ENCODE results near the gene ACTA1. TPM values are rescaled to one million over a fixed set of nuclear protein-coding genes. Genes with fewer than 3 reads are reported as not detected.
"Not testable (repeated sequence)": the region's sequence is repeated elsewhere in the genome, so short reads cannot be mapped to it uniquely, and the experiment has no call there.

The ACTA1 gene
- not detected in 2 replicates for total RNA-seq

DNA sequence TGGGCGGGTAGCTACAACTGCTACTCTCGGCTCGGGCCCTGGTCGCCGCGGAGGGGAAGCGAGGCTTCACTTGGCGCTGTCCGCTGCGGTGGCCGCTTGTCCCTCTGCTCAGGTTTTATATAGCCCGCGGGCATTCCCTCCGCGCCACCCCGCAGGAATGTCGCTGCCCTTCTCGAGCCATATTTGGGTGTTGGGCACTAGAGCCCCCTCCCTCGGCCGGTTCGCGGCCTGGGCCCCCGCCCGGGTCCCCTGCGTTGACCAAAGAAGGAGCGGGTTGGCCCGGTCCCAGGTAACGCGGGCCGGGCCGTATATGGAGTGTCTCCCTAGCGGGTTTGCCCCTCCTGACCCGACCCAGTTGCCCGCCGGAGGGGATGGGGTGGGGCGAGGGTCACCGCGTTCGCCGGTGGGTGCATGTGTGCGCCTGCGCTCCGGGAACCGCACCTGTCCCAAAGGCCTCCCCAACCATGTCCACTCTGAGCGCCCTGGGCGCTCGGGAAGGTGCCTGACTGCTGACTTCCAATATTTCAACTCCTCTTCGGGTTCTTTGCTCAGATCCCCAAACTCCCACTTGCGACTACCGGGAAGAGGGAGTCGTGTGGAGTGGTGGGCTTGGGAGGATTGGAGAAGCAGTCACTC, at the start of gene ACTA1:
ACTA1 (minus strand) TSS at position 90 of the 636 bp plus-strand sequence. CDS start 979 bp downstream, outside the sequence.
- DNase-seq (ENCODE audit: low read depth, low spot score), result no peak

DNA sequence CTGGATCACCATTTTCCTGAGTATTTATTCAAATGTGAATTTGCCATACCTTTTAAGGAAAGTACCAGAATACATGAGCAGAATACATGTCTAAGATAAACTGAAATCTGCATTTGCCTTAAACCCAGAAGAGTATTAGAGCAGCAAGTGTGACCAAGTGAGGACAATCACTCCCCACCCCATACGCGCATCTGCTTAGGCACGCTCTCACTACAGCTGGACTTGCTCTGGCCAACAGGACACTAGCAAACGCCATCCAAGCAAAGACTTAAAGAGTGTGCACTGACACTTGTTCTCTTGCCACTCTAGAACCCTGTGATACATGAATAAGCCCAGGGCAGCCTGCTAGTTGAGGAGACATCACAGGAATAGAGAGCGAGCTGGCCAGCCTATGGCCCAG, 48.6 kb upstream of the ACTA1 start:
- no peak for DNase-seq (ENCODE audit: low read depth, low spot score)

DNA sequence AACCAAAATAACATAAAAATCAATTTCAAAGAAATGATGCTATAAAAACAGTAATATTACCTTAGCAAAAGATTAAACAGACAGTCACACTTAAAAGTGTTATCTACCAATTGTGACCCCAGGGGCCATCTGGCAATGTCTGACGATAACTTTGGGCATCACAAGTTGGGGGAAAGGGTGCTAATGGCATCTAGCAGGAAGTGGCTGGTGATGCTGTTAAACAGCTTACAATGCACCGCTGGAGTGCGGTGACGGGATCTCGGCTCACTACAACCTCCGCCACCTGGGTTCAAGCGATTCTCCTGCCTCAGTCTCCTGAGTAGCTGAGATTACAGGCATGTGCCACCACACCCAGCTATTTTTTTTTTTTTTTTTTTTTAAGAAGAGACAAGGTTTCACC, 46.6 kb upstream of the ACTA1 start:
- DNase-seq (ENCODE audit: low read depth, low spot score), result no peak

DNA sequence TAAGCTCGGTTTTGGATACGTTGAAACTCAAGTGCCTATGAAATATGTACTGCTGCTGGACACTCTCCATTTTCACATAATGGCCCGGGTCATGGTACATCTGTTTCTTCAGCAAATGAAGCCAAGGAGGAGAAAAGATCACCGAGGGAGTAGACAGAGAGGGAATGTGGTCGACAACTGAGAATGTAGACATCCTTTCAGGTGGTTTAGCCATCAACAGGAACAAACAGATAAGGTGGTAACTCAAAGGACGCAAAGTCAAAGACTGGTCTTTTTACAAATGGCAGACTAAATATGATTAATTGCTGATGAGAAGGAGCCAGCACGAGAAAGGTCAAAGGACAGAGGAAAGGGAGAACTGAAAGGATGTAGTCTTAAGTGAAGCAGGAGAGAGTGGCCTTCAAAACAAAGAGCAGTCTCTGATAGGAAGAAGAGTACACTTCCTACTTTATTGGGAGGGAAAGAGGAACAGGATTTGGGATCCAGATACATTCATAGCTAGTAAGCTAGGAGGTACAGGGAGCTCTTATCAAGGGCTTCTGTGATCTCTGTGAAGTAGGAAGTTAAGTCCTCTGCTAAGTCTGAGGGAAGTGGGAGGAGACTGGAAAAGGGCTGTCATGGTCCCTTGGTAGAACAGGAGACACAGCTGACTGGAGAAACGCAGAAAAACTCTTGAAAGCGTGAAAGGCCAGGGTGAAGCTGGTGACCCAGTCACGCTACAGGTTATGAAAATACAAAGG, 45.9 kb upstream of the ACTA1 start:
- DNase-seq (ENCODE audit: low read depth, low spot score), result no peak

DNA sequence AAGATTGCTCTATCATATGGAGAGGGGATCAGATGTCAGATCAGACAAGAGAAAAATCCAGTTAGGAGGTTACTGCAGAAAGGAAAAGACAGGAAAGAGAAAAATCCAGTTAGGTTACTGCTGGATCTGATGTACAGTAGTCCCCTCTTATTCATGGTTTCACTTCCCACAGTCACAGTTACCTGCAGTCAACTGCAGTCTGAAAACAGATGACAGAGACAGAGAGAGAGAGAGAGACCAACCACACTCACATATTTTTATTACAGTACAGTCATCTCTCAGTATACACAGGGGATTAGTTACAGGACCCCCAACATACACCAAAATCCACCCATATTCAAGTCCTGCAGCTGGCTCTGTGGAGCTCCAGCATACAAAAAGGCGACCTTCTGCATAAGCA, 45.0 kb upstream of the ACTA1 start:
- no peak for DNase-seq (ENCODE audit: low read depth, low spot score)

DNA sequence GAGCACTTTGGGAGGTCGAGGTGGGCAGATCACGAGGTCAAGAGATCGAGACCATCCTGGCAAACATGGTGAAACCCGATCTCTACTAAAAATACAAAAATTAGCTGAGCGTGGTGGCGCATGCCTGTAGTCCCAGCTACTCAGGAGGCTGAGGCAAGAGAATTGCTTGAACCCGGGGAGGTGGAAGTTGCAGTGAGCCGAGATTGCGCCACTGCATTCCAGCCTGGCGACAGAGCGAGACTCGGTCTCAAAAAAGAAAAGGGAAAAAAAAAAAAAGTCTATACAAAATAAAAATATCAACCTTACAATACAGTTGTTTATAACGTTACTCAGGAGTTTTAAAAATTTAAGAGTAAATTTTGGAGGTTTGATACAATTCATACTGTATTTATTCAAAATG, 42.0 kb upstream of the ACTA1 start:
- DNase-seq (ENCODE audit: low read depth, low spot score), result not testable (repeated sequence)

DNA sequence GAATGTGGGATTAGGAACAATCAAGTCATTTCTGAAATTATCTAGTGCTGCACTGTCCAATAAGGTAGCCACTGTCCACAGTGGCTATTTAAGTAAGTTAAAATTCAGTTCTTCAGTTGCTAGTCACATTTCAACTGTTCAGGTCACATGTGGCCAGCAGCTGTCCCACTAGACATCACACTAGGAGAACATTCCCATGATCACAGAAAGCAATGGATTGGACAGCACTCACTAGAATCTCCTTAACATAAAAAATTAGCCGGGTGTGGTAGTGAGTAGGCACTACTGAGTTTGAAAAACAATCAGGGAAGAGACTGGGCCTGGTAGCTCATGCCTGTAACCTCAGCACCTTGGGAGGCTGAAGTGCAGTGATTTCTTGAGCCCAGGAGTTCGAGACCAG, 40.6 kb upstream of the ACTA1 start:
- DNase-seq (ENCODE audit: low read depth, low spot score), result no peak

DNA sequence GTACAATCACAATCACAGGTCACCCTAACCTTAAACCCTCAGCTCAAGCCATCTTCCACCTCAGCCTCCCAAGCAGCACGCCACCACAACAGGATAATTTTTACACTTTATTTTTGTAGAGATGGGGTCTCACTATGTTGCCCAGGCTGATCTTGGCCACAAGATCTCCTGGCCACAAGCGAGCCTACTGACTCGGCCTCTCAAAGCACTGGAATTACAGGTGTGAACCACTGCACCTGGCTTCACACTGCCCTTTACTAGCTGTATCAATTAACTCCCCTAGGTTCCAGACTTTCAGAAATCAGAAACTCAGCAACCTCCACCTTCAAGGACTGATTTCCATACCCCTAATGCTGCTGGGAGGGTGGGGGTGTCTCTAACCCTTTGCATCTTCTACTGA, 37.3 kb upstream of the ACTA1 start:
- no peak for DNase-seq (ENCODE audit: low read depth, low spot score)

DNA sequence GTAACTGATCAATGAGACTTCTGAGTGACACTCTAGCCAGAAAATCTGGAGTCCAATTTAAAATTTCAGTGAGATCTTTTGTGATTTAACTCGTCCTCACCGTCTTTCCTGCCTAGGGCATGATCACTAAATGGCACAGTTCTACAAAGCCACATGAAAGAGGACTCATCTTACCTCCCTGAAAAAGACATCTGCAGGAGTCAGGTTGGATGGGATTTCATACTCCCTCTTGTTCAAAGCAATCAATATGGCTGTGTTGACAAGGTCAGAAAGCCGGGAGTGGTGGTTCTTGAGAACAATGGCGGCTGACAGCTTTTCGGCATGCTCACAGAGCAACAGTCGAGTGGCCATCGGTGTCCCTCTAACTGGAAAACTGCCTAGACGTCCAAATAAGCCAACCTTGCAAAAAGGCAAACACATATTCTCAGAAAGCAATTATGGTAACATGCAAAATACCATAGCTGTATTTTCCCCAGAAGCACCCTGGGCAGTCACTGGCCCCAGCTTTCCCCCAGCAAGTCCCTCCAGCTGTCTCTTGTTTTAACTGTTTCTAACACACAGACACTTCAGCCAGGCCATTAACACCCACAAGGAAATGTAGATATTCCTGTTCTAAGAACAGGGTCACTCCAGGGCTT, 36.6 kb upstream of the ACTA1 start:
- DNase-seq (ENCODE audit: low read depth, low spot score), result no peak

DNA sequence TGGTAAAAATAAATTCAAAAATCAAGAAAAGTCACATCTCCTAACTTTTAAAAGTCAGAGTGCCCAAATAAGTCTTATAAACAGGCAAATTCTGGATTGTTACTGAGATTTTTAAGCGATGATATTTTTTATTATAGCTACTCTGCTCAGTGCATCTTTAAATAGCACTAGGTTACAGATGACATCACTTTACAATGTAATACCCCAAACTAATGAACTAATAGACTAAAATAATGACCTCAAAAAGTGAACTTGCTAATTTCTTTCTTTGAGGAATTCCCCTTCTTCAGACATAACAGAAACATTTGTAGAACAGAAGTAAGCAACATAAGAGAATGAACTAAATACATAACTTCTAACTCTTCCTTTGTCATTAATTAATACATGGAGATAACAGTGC, 33.0 kb upstream of the ACTA1 start:
- DNase-seq (ENCODE audit: low read depth, low spot score), result no peak

DNA sequence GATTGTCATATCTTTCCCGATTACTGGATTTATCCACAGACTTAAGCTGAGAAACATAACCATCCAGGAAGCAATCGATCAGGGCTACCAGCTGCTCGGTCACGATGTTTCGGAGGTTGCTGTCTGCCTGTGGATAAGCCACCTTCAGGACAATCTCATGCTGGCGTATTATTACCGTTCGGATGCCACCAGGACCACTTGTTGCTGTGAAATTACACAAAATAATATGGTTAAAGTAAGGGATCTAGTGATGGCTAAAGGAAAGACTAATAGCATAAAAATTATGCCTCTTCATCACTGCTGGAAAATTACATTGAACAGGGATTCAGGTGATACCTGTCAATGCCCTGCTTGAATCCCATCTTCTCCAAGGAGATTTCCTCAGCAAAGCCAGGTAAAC, 30.8 kb upstream of the ACTA1 start:
- DNase-seq (ENCODE audit: low read depth, low spot score), result no peak

DNA sequence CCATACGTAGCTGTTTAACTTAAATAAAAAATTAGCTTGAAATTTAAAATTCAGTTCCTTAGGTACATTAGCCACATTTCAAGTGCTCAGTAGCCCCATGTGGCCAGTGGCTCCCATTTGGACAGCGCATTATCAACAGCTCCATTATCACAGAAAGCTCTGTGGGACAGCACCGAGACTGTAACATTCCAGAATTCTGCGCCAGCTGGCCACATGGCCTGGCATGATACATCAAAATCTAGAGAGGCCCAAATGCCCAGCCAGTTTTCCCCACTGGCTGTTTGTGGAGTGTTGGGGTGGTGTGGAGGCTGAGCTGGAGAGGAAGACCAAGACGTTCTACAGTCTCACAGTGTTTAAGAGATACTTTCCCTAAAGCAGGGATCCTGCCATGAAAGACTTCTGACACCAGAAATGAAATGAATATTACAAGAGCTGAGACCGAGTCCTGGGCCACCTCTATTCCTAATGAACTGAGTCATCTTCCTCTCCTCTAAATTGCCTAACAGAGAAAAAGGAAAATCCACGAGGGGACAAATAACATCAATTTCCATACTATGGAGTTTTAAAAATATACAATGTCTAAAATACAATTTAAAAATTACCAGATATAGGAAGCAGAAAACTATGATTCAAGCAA, 27.3 kb upstream of the ACTA1 start:
- no peak for DNase-seq (ENCODE audit: low read depth, low spot score)

DNA sequence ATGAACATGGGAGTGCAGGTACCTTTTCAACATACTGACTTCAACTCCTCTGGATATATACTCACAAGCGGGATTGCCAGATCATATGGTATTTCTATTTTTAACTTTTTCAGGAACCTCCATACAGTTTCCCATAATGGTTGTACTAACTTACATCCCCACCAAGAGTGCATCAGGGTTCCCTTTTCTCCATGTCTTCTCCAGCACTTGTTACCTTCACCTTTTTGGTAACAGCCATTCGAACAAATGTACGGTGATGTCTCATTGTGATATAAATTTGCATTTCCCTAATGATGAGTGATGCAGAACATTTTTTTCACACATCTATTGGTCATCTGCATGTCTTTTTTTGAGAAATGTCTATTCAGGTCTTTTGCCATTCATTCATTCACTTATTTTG, 25.9 kb upstream of the ACTA1 start:
- no peak for DNase-seq (ENCODE audit: low read depth, low spot score)

DNA sequence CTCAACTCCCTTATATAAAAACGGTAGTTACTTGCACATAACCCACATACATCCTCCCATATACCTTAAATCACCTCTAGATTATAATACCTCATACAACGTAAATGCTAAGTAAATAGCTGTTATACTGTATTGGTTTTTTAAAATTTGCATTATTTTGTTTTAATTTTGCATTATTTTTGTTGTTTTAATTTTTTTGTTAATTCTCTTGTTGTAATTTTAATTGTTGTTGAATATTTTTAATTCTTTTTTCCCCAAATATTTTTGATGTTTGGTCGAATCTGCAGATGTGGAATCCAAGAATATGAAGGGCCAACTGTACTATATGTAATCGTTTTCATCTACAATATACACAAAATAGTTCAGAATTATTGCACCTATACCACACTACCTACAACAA, 23.5 kb upstream of the ACTA1 start:
- DNase-seq (ENCODE audit: low read depth, low spot score), result no peak

DNA sequence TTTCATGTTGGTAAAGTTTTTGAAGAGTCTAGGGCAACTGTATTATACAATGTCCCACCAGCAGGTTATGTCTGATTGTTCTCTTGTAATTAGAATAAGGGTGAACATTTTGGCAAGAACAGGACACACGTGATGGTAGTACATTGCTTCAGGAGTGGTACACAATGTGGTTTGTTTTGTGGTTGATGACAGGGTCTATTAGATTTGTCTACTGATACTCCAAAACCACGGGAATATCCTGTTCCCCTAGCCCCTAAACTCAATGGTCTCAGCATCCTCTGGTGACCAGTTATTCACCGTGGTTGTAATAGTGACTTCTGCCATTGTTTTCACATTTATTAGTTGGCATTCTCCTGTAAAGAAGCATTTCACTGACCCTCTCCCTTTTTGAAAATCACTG, 22.1 kb upstream of the ACTA1 start:
- DNase-seq (ENCODE audit: low read depth, low spot score), result no peak

DNA sequence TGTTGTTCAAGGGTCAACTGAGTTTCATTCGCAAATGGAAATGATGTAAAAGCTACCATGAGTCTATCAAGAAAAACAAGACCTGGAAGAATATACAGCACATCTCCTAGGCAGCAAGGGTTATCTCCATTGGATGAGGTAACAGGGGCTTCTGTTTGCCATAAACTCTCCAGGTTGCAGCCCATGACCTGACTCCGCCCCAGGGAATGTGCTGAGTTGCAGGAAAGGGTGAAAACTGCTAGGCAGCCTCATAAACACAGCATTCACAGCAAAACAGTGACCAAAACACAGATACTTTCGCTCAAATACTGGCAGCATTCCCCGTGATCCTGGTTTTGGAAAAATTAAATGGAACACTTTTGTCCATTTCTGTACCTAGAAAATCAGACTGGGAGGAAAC, 20.2 kb upstream of the ACTA1 start:
- no peak for DNase-seq (ENCODE audit: low read depth, low spot score)

DNA sequence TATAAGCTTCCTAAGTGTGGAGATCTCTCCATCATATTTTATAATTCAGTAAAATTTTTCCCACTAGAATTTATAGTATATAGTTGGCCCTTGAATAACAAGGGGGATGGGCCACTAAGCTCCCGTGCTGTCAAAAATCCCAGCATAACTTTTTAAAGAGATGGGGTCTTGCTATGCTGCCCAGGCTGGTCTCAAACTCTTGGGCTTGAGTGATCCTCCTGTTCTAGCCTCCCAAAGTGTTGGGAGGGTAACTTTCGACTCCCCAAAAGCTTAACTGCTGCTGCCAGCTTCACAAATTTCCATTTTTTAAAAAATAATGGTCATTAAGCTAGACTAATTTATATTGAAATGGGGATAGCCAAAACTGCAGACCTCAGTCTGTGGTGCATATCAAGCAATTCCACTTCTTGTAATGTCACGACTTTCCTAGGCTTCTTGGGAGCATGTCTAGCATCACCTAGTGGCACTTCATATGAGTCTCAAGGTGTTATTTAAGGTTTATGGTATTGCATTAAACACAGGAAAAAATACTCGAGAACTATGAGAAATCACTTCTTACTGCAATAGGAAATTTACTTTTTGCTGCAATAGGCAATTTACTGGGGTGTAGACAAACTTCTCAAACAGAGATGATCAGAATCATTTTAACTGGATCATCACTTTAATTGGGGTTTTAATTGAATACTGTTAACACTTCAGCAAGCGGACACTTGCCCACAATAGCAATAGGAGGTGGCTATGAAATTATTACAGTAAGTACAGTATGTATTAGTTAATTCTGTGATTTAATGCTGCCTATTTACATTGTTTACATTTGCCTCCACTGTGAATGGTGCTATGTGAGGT, 19.3 kb upstream of the ACTA1 start:
- DNase-seq (ENCODE audit: low read depth, low spot score), result no peak

DNA sequence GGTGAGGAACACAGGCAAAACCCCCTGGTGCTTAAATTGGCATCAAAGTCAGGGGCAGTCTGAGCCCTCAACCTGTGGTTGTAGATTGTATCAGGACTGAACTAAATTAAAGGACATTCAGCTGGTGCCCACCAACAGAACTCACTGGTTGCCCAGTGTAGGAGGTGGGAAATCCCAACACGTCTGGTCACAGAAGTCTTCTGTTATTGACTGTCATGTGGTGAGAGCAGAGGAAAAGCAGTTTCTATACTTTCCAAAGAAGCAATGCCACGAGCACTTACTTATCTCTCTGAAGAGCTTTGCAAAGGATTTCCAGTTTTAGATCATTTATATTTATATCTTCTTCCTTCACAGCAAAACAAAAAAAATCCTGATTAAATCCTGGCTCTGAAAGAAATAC, 15.0 kb upstream of the ACTA1 start:
- DNase-seq (ENCODE audit: low read depth, low spot score), result no peak

DNA sequence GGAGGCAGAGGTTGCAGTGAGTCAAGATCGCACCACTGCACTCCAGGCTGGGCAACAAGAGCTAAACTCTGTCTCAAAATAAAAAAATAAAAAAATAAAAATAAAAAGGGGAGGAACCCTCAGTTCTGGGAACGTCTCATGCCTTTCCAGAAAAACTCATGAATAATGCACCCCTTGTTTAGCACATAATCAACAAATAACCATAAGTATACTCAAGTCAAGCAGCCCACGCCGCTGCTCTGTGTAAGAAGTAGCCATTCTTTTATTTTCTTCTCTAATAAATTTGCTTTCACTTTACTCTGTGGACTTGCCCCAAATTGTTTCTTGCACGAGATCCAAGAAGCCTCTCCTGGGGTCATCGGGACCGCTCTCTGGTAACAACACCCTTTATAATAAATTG, 14.5 kb upstream of the ACTA1 start:
- DNase-seq (ENCODE audit: low read depth, low spot score), result no peak

DNA sequence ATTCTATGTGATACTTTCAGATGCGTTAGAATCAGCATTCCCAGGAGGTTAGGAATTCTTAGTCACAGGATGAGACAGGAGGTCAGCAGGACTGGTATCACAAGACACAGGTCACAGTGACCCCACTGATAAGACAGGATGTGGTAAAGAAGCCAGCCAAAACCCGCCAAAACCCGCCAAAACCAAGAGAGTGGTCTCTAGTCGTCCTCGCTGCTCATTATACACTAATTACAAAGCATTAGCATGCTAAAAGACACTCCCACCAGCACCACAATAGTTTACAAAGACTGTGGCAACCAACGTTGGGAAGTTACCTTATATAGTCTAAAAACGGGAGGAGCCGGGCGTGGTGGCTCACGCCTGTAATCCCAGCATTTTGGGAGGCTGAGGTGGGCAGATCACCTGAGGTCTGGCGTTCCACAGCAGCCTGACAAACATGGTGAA, 13.9 kb upstream of the ACTA1 start:
- DNase-seq (ENCODE audit: low read depth, low spot score), result no peak

DNA sequence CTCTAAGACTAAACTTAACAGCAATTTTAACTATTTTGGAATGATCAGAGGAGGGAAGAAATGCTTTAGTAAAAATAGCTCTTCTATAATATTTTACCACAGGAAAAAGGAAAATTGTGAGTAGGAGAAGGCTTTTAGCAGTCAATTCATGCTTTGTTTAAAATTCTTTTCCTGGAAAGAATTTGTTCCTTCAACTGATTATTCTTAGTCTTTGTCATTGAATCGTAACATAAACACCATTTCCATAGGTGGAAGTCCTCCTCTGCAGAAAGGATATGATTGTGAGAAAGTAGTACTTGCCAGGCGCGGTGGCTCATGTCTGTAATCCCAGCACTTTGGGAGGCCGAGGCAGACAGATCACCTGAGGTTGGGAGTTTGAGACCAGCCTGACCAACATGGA, 11.9 kb upstream of the ACTA1 start:
- no peak for DNase-seq (ENCODE audit: low read depth, low spot score)

Data from pulmonary artery endothelial cell (primary cell).